ENCODE data around the gene COL17A1.

GRCh38 chr10:104085801-104086400, at the start of gene COL17A1:
- TF ChIP-seq POLR2A (IDR thresholded peaks at IDR 0.05) (peak; percentile 20), CTCF (IDR thresholded peaks at IDR 0.05) (no peak)

Data from transverse colon (tissue), 3 donors.